Measurements from ENCODE around the gene JAM3.

Gene JAM3

GRCh38 chr11:134040386-134041302, 28.2 kb upstream of the JAM3 start:
- no peaks in the 10 kb centered on the region for H3K27me3 ChIP-seq (ENCODE audit: control insufficient read depth, insufficient read depth, low read length)
- no peak overlapping the region for H3K4me3 ChIP-seq (ENCODE audit: low read length)
- no peaks in the 10 kb centered on the region for H3K9me3 ChIP-seq (ENCODE audit: control insufficient read depth, low read depth, low read length)
- peaks cover 19% of the 10 kb centered on the region for H3K4me1 ChIP-seq (ENCODE audit: control insufficient read depth, low read depth, low read length)
- no peak overlapping the region for H3K27ac ChIP-seq (ENCODE audit: low read length)
- H3K9ac ChIP-seq (ENCODE audit: low read length), result no peak overlapping the region
- no peaks in the 10 kb centered on the region for H3K36me3 ChIP-seq (ENCODE audit: control insufficient read depth, low read depth, low read length)

- no peaks in the 10 kb centered on the region for H3K9me3 ChIP-seq (ENCODE audit: control insufficient read depth, low read depth, low read length)
- no peaks in the 10 kb centered on the region for H3K27me3 ChIP-seq (ENCODE audit: control insufficient read depth, insufficient read depth, low read length)
- H3K9ac ChIP-seq (ENCODE audit: low read length), result no peak overlapping the region
- H3K36me3 ChIP-seq (ENCODE audit: control insufficient read depth, low read depth, low read length), result no peaks in the 10 kb centered on the region
- peaks cover 17% of the 10 kb centered on the region for H3K4me1 ChIP-seq (ENCODE audit: control insufficient read depth, low read depth, low read length)
- no peak overlapping the region for H3K27ac ChIP-seq (ENCODE audit: low read length)
- no peak overlapping the region for H3K4me3 ChIP-seq (ENCODE audit: low read length)
These were observed 27.5 kb upstream of the JAM3 start for GRCh38 chr11:134041349-134041748.

- Histone ChIP-seq H3K27me3 (ENCODE audit: control insufficient read depth, insufficient read depth, low read length) (no peaks in the 10 kb centered on the region), H3K9ac (ENCODE audit: low read length) (no peak overlapping the region), H3K36me3 (ENCODE audit: control insufficient read depth, low read depth, low read length) (no peaks in the 10 kb centered on the region), H3K9me3 (ENCODE audit: control insufficient read depth, low read depth, low read length) (no peaks in the 10 kb centered on the region), H3K27ac (ENCODE audit: low read length) (no peak overlapping the region), H3K4me3 (ENCODE audit: low read length) (no peak overlapping the region), H3K4me1 (ENCODE audit: control insufficient read depth, low read depth, low read length) (peaks cover 15% of the 10 kb centered on the region)
These were observed 26.8 kb upstream of the JAM3 start for GRCh38 chr11:134041791-134042696.

DNA sequence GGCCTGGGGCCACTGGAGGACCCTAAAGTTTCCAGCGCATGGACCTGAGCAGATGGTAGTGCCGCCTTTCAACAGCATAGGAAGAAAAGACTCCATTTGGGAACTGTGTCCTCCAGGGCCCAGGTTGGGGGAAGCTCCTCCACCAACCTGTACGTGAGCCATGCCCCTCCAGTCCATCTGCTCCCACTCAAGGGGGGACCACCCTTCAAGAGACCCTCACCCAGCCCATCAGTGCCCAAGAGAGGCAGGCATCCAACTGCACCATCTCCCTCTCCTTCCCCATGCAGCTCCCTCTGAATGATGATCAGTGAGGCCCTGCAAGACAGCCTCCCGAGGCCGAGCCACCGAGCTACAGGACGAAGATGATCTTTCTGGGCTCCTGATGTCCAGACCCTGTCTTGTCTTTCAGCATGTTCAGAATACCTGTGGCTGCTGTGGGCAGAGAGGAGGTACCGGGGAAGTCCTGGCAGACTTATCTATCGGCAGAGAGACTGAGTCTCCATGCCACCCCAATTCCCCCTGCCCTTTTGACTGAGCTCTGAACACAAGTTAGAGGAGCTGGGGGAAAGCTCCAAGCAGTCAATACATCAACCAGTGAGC, 25.0 kb upstream of the JAM3 start:
- H3K27me3 ChIP-seq (ENCODE audit: control insufficient read depth, insufficient read depth, low read length), result no peaks in the 10 kb centered on the region
- H3K27ac ChIP-seq (ENCODE audit: low read length), result no peak overlapping the region
- H3K9ac ChIP-seq (ENCODE audit: low read length), result no peak overlapping the region
- H3K4me3 ChIP-seq (ENCODE audit: low read length), result no peak overlapping the region
- H3K4me1 ChIP-seq (ENCODE audit: control insufficient read depth, low read depth, low read length), result peaks cover 3% of the 10 kb centered on the region
- H3K36me3 ChIP-seq (ENCODE audit: control insufficient read depth, low read depth, low read length), result no peaks in the 10 kb centered on the region
- H3K9me3 ChIP-seq (ENCODE audit: control insufficient read depth, low read depth, low read length), result no peaks in the 10 kb centered on the region

- Histone ChIP-seq H3K36me3 (ENCODE audit: control insufficient read depth, low read depth, low read length) (no peaks in the 10 kb centered on the region), H3K4me3 (ENCODE audit: low read length) (no peak overlapping the region), H3K9ac (ENCODE audit: low read length) (no peak overlapping the region), H3K27ac (ENCODE audit: low read length) (no peak overlapping the region), H3K27me3 (ENCODE audit: control insufficient read depth, insufficient read depth, low read length) (peaks cover under 1% of the 10 kb centered on the region), H3K4me1 (ENCODE audit: control insufficient read depth, low read depth, low read length) (no peaks in the 10 kb centered on the region), H3K9me3 (ENCODE audit: control insufficient read depth, low read depth, low read length) (no peaks in the 10 kb centered on the region)
These were observed 24.2 kb upstream of the JAM3 start for GRCh38 chr11:134044514-134045284.

DNA sequence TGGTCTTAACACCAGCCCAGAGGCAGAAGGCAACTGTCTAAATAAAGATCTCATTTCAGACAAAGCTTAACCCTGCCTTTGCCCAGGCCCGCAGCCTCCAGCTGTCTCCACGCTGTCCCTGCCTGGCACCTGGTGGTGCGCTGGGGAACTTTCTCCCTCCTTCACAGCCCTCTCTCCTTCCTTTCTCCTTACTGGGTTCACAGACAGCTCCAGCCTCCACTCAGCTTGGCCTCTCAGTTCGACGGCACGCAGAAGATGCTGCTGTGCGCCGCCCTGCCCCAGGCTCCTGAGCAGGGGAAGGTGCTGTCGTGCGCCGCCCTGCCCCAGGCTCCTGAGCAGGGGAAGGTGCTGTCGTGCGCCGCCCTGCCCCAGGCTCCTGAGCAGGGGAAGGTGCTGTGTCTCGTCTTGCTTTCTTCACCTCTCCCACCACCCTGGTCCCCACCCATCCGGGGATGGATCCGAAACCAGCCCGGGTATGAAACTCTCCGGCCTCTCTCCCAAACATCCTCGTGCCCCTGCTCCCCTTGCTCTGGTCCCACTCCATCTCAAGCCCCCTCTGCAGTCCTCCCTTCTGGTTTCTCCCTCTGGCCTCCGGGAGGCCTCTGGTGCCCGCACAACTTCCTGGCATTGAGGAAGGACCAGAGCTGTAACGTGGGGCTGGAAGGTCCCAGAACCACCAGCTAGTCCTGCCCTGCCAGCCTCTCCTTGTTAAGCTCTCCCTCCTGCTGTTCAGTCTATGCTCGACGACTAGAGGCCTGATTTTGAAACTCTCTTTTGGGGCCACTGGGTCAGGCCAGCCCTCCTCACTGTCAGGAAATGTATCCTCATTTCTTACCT, 22.9 kb upstream of the JAM3 start:
- Histone ChIP-seq H3K9ac (ENCODE audit: low read length) (no peak overlapping the region), H3K4me1 (ENCODE audit: control insufficient read depth, low read depth, low read length) (no peaks in the 10 kb centered on the region), H3K9me3 (ENCODE audit: control insufficient read depth, low read depth, low read length) (no peaks in the 10 kb centered on the region), H3K27ac (ENCODE audit: low read length) (no peak overlapping the region), H3K36me3 (ENCODE audit: control insufficient read depth, low read depth, low read length) (no peaks in the 10 kb centered on the region), H3K4me3 (ENCODE audit: low read length) (no peak overlapping the region), H3K27me3 (ENCODE audit: control insufficient read depth, insufficient read depth, low read length) (peaks cover 7% of the 10 kb centered on the region)

- H3K9me3 ChIP-seq (ENCODE audit: control insufficient read depth, low read depth, low read length), result no peaks in the 10 kb centered on the region
- H3K9ac ChIP-seq (ENCODE audit: low read length), result no peak overlapping the region
- no peaks in the 10 kb centered on the region for H3K36me3 ChIP-seq (ENCODE audit: control insufficient read depth, low read depth, low read length)
- no peaks in the 10 kb centered on the region for H3K4me1 ChIP-seq (ENCODE audit: control insufficient read depth, low read depth, low read length)
- no peak overlapping the region for H3K27ac ChIP-seq (ENCODE audit: low read length)
- no peak overlapping the region for H3K4me3 ChIP-seq (ENCODE audit: low read length)
- peaks cover 7% of the 10 kb centered on the region for H3K27me3 ChIP-seq (ENCODE audit: control insufficient read depth, insufficient read depth, low read length)
These were observed 22.0 kb upstream of the JAM3 start for GRCh38 chr11:134046681-134047449.

GRCh38 chr11:134047586-134047999, 21.3 kb upstream of the JAM3 start:
- no peaks in the 10 kb centered on the region for H3K9me3 ChIP-seq (ENCODE audit: control insufficient read depth, low read depth, low read length)

GRCh38 chr11:134048028-134048427, 20.8 kb upstream of the JAM3 start:
- peaks cover 7% of the 10 kb centered on the region for H3K27me3 ChIP-seq (ENCODE audit: control insufficient read depth, insufficient read depth, low read length)
- H3K4me1 ChIP-seq (ENCODE audit: control insufficient read depth, low read depth, low read length), result peaks cover 3% of the 10 kb centered on the region
- no peak overlapping the region for H3K9ac ChIP-seq (ENCODE audit: low read length)
- no peaks in the 10 kb centered on the region for H3K9me3 ChIP-seq (ENCODE audit: control insufficient read depth, low read depth, low read length)
- no peak overlapping the region for H3K4me3 ChIP-seq (ENCODE audit: low read length)
- H3K27ac ChIP-seq (ENCODE audit: low read length), result no peak overlapping the region
- no peaks in the 10 kb centered on the region for H3K36me3 ChIP-seq (ENCODE audit: control insufficient read depth, low read depth, low read length)

More at GRCh38 chr11:134047586-134047999, 21.3 kb upstream of the JAM3 start:
- peaks cover under 1% of the 10 kb centered on the region for H3K4me1 ChIP-seq (ENCODE audit: control insufficient read depth, low read depth, low read length)
- no peak overlapping the region for H3K9ac ChIP-seq (ENCODE audit: low read length)
- no peak overlapping the region for H3K27ac ChIP-seq (ENCODE audit: low read length)
- peaks cover 7% of the 10 kb centered on the region for H3K27me3 ChIP-seq (ENCODE audit: control insufficient read depth, insufficient read depth, low read length)
- no peaks in the 10 kb centered on the region for H3K36me3 ChIP-seq (ENCODE audit: control insufficient read depth, low read depth, low read length)
- H3K4me3 ChIP-seq (ENCODE audit: low read length), result no peak overlapping the region

- H3K4me1 ChIP-seq (ENCODE audit: control insufficient read depth, low read depth, low read length), result peaks cover 7% of the 10 kb centered on the region
- H3K9ac ChIP-seq (ENCODE audit: low read length), result no peak overlapping the region
- no peaks in the 10 kb centered on the region for H3K9me3 ChIP-seq (ENCODE audit: control insufficient read depth, low read depth, low read length)
- peaks cover 7% of the 10 kb centered on the region for H3K27me3 ChIP-seq (ENCODE audit: control insufficient read depth, insufficient read depth, low read length)
- H3K36me3 ChIP-seq (ENCODE audit: control insufficient read depth, low read depth, low read length), result no peaks in the 10 kb centered on the region
- no peak overlapping the region for H3K27ac ChIP-seq (ENCODE audit: low read length)
- no peak overlapping the region for H3K4me3 ChIP-seq (ENCODE audit: low read length)
These were observed 19.6 kb upstream of the JAM3 start for GRCh38 chr11:134049303-134049702.
